Glomerular visceral epithelial cell (primary cell): ENCODE data around the gene PVR.
"Not testable (repeated sequence)": the region's sequence is repeated elsewhere in the genome, so short reads cannot be mapped to it uniquely, and the experiment has no call there.

Source experiments
- DNase-seq: peaks from one replicate; pipeline ENCODE4 v3.0.0-alpha.2; 2016; ENCODE audit errors: extremely low spot score

The PVR gene

GRCh38 chr19:44618640-44619357, 24.9 kb upstream of the PVR start:
- no peak for DNase-seq

GRCh38 chr19:44620667-44621066, 23.0 kb upstream of the PVR start:
- peak; percentile 71 for DNase-seq

- no peak for DNase-seq
Measured at GRCh38 chr19:44621367-44621766, 22.3 kb upstream of the PVR start.

- peak; percentile 26 for DNase-seq
Measured at GRCh38 chr19:44623080-44623479, 20.6 kb upstream of the PVR start.

GRCh38 chr19:44623626-44624025, 20.1 kb upstream of the PVR start:
- DNase-seq: no peak

GRCh38 chr19:44624840-44625354, 18.8 kb upstream of the PVR start:
- DNase-seq: no peak

GRCh38 chr19:44625637-44626036, 18.1 kb upstream of the PVR start:
- not testable (repeated sequence) for DNase-seq

- peak; percentile 99 for DNase-seq
Measured at GRCh38 chr19:44626048-44626624, 17.6 kb upstream of the PVR start.

- no peak for DNase-seq
Measured at GRCh38 chr19:44627631-44628030, 16.1 kb upstream of the PVR start.

- no peak for DNase-seq
Measured at GRCh38 chr19:44628793-44629192, 14.9 kb upstream of the PVR start.

GRCh38 chr19:44631611-44632010, 12.1 kb upstream of the PVR start:
- DNase-seq: peak; percentile 46

GRCh38 chr19:44634058-44634457, 9.7 kb upstream of the PVR start:
- not testable (repeated sequence) for DNase-seq

- no peak for DNase-seq
Measured at GRCh38 chr19:44634785-44635184, 8.9 kb upstream of the PVR start.

GRCh38 chr19:44635581-44636438, 7.9 kb upstream of the PVR start:
- DNase-seq: peak; percentile 54

- no peak for DNase-seq
Measured at GRCh38 chr19:44636439-44637389, 7.0 kb upstream of the PVR start.

GRCh38 chr19:44637390-44637764, 6.3 kb upstream of the PVR start:
- no peak for DNase-seq

- peak; percentile 71 for DNase-seq
Measured at GRCh38 chr19:44640518-44640917, 3.2 kb upstream of the PVR start.

GRCh38 chr19:44641501-44642265, 2.0 kb upstream of the PVR start:
- DNase-seq: no peak

- DNase-seq: no peak
Measured at GRCh38 chr19:44642377-44642776, 1.3 kb upstream of the PVR start.

- DNase-seq: peak; percentile 69
Measured at GRCh38 chr19:44644402-44645016, 799 bp downstream of the PVR start.
